Stomach (tissue), 9 donors: ENCODE results near the gene MPG. TPM values are rescaled to one million over a fixed set of nuclear protein-coding genes. Genes with fewer than 3 reads are reported as not detected.

Experiments used
- DNase-seq, 2 donors: peaks; one replicate each; pipeline versions ENCODE4 v3.0.0 to v3.0.0-alpha.2; 2013 to 2019
- H3K27ac ChIP-seq, 5 donors: fragments of 200-600 bp in 4 of 5; sonication (generic) in 4 of 5; one replicate each; pipeline ENCODE4 v1.5.1; 2013 to 2019; ENCODE audit warnings: mild to moderate bottlenecking in 1 of 5, moderate library complexity in 1 of 5
- H3K27me3 ChIP-seq, 3 donors: fragments of 200-600 bp; sonication (generic); one replicate each; pipeline ENCODE4 v1.5.1; 2017 to 2019; ENCODE audit warnings: mixed run types in 1 of 3
- H3K36me3 ChIP-seq, 4 donors: fragments of 200-600 bp; sonication (generic); 1 replicate in 3 of 4; 2 replicates in 1 of 4; pipeline ENCODE4 v1.5.1; 2016 to 2019
- H3K4me1 ChIP-seq, 4 donors: fragments of 200-600 bp; sonication (generic); one replicate each; pipeline ENCODE4 v1.5.1; 2016 to 2019
- H3K4me3 ChIP-seq, 4 donors: fragments of 200-600 bp; sonication (generic) in 3 of 4; one replicate each; pipeline ENCODE4 v1.5.1; 2016 to 2019; ENCODE audit warnings: mild to moderate bottlenecking in 1 of 4
- H3K9me3 ChIP-seq, 4 donors: fragments of 200-600 bp; sonication (generic); one replicate each; pipeline ENCODE4 v1.5.1; 2016 to 2019
- CTCF ChIP-seq, 7 experiments: fragments of 450-650 bp in 4 of 7; fragments of 200-600 bp in 3 of 7; sonication (generic) in 3 of 7; IDR thresholded peaks; one replicate each; pipeline ENCODE4 v1.5.1; 2016 to 2019; ENCODE audit warnings: antibody characterized with exemption in 7 of 7, control low read depth in 2 of 7, mild to moderate bottlenecking in 1 of 7
- EP300 ChIP-seq: sonication (generic); formaldehyde crosslinking; IDR thresholded peaks from one replicate; pipeline ENCODE4 v1.6.1; 2017; ENCODE audit warnings: antibody characterized with exemption
- POLR2A ChIP-seq, 4 donors: fragments of 450-650 bp; IDR thresholded peaks; one replicate each; pipeline ENCODE4 v1.6.1; 2016; ENCODE audit warnings: antibody characterized with exemption in 4 of 4, control low read depth in 2 of 4, mild to moderate bottlenecking in 1 of 4, moderate library complexity in 1 of 4
- POLR2AphosphoS5 ChIP-seq, 3 donors: sonication (generic); formaldehyde crosslinking; IDR thresholded peaks; one replicate each; pipeline ENCODE4 v1.6.1; 2016; ENCODE audit warnings: antibody characterized with exemption in 3 of 3
- WGBS, 5 donors: extraction: QIAGEN DNeasy Blood & Tissue Kit in 3 of 5; methylation state at CpG; one replicate each; pipeline versions ENCODE4 v1.1.5 to v1.1.7; 2013 to 2018; 5-methylcytosine and 5-hydroxymethylcytosine counted together
- intact Hi-C: fragments of 100-400 bp; cut with DNase I; formaldehyde crosslinking; loops from one replicate; pipeline ENCODE4 v1.15.1; 2023; ENCODE audit warnings: low total_unique reads
- polyA plus RNA-seq, 3 donors: library from polyadenylated mRNA; stranded (reverse); fragments of 200-250 nt; gene quantifications; one replicate each; pipeline ENCODE4 v1.2.3, GENCODE V29; 2013
- total RNA-seq, 5 donors: library from RNA; depleted of rRNA; stranded (reverse); fragments of >200 nt; gene quantifications; one replicate each; pipeline versions ENCODE4 v1.1.0 to v1.2.3, GENCODE V29; 2014 to 2016
- donor health status: healthy with polysubstance abuse.
- donor health status: Bipolar disorder and iron deficiency.
- donor health status: healthy.

Gene MPG
- total and polyA plus RNA-seq, 8 donors = 33.3 to 112 (median 89.3) TPM

GRCh38 chr16:63466-63865 lies 14.6 kb upstream of the MPG start:
- no peak overlapping the region for H3K27ac ChIP-seq
- no peak for DNase-seq
- H3K36me3 ChIP-seq = peaks cover 53 to 66% (median 64%) of the 10 kb centered on the region in 4 donors
- no peaks in the 10 kb centered on the region for H3K27me3 ChIP-seq
- 93 to 100% (median 95%) methylated on average over 4 to 16 of the region's 16 CpGs for WGBS, 5 donors
- intact Hi-C loops = no loop called here
- no peaks in the 10 kb centered on the region for H3K9me3 ChIP-seq
- no peak overlapping the region for H3K4me3 ChIP-seq
- no peak for TF ChIP-seq CTCF (IDR thresholded peaks at IDR 0.05)
- peaks cover 0 to 32% (median 25%) of the 10 kb centered on the region in 4 donors for H3K4me1 ChIP-seq

- H3K36me3 ChIP-seq = peaks cover 45 to 58% (median 56%) of the 10 kb centered on the region in 4 donors
Measured at GRCh38 chr16:63998-64913, 13.8 kb upstream of the MPG start.

GRCh38 chr16:64914-65255 lies 13.1 kb upstream of the MPG start:
- peaks cover 9 to 46% (median 33%) of the 10 kb centered on the region in 4 donors for H3K4me1 ChIP-seq
- 77 to 92% (median 86%) methylated on average over 9 of the region's 9 CpGs for WGBS, 5 donors
- H3K27ac ChIP-seq = no peak overlapping the region
- H3K9me3 ChIP-seq = no peaks in the 10 kb centered on the region
- intact Hi-C loops = no loop called here
- TF ChIP-seq CTCF (IDR thresholded peaks at IDR 0.05) (no peak), POLR2A (IDR thresholded peaks at IDR 0.05) (no peak), POLR2AphosphoS5 (IDR thresholded peaks at IDR 0.05) (no peak), EP300 (no peak)
- H3K36me3 ChIP-seq = peaks cover 39 to 52% (median 50%) of the 10 kb centered on the region in 4 donors
- DNase-seq = no peak
- H3K27me3 ChIP-seq = no peaks in the 10 kb centered on the region
- H3K4me3 ChIP-seq = no peak overlapping the region

More at GRCh38 chr16:63998-64913, 13.8 kb upstream of the MPG start:
- 87 to 91% (median 89%) methylated on average over 23 to 25 of the region's 25 CpGs for WGBS, 5 donors
- no peak overlapping the region for H3K4me3 ChIP-seq
- H3K9me3 ChIP-seq = no peaks in the 10 kb centered on the region
- DNase-seq = peak in 1 of 2 donors; percentile 47
- no peak overlapping the region for H3K27ac ChIP-seq
- intact Hi-C loops = no loop called here
- no peaks in the 10 kb centered on the region for H3K27me3 ChIP-seq
- peaks cover 2 to 40% (median 29%) of the 10 kb centered on the region in 4 donors for H3K4me1 ChIP-seq
- TF ChIP-seq EP300 (no peak), POLR2AphosphoS5 (IDR thresholded peaks at IDR 0.05) (no peak), POLR2A (IDR thresholded peaks at IDR 0.05) (no peak), CTCF (IDR thresholded peaks at IDR 0.05) (no peak)

- Histone ChIP-seq H3K4me1 (peaks cover 17 to 55% (median 39%) of the 10 kb centered on the region in 4 donors), H3K36me3 (peaks cover 37 to 43% (median 41%) of the 10 kb centered on the region in 4 donors), H3K4me3 (no peak overlapping the region), H3K27ac (no peak overlapping the region), H3K9me3 (no peaks in the 10 kb centered on the region), H3K27me3 (peaks cover 0 to under 1% (median 0%) of the 10 kb centered on the region in 3 donors)
- intact Hi-C loops = no loop called here
- TF ChIP-seq POLR2A (IDR thresholded peaks at IDR 0.05) (no peak), POLR2AphosphoS5 (IDR thresholded peaks at IDR 0.05) (peak in 1 of 3 donors; percentile 80), CTCF (IDR thresholded peaks at IDR 0.05) (peak in 6 of 7 experiments; percentile 63 to 98 (median 93))
- WGBS, 5 donors = 10 to 18% (median 17%) methylated on average over 14 to 17 of the region's 17 CpGs
- DNase-seq = peak; percentile 91 to 92
Measured at GRCh38 chr16:65745-66144, 12.3 kb upstream of the MPG start.
